8988T (cell line): ENCODE data around the gene LRP1B.

Experiments
- DNase-seq: peaks from one replicate; pipeline ENCODE4 v3.0.0; 2011

LRP1B gene

DNA sequence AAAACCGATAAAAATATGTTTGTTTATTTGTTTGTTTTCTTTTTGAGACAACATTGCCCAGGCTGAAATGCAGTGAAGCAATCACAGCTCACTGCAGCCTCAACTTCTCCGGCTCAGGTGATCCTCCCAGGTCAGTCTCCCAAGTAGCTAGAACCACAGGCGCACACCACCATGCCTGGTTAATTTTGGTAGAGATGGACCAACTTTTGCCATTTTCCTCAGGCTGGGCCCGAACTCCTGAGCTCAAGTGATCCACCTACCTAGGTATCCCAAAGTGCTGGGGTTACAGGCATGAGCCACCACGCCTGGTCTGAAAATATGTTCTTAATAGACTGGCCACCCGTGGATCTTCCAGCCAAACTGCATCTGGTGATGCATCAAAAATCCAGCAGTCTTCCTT, 1867.9 kb downstream of the LRP1B start:
- DNase-seq = no peak

DNA sequence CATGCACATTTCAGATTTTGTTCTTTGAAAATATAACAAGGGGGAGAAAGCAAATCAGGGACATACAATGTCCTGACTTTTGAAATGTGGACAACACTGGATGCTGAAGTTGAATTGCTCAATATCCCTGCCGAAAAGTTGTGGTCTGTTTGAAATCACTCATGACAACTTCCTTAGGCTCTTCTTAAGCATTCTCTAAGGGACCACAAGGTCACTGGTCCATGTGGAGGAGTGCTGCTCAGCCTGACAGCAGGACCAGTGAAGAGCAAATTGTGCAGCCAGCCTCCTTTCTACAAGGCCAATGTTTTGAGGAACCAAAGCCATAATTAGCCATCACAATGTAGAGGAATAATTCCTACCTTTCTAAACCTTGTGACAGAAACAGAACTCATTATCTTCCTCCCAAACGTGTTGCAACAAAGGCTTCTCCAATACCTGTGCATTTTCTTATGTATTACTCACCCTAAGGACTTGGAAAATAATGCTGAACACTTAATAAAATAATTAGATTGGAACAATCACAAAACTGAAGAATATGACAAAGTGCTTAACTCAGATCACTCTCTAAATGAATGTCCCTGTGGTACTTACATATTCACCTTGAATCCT, 1873.0 kb downstream of the LRP1B start:
- DNase-seq = no peak

DNA sequence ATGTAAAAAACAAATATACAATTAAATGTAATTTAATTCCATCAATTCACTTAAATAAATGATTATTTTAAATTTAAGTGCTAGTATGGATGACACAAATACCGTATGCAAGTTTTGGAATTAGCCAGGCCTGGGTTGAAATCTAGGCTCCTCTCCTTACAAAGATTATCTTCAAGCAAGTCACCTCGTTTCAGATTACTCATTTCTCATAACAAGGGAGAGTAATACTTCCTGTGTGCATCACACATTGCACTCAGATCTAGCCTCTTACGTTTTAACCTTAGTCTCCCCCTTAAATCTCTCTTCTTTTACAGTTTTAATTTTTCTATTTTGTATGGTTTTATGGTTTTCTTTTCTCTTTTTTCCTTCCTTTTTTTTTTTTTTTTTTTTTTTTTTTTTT, 1874.7 kb downstream of the LRP1B start:
- DNase-seq = no peak

DNA sequence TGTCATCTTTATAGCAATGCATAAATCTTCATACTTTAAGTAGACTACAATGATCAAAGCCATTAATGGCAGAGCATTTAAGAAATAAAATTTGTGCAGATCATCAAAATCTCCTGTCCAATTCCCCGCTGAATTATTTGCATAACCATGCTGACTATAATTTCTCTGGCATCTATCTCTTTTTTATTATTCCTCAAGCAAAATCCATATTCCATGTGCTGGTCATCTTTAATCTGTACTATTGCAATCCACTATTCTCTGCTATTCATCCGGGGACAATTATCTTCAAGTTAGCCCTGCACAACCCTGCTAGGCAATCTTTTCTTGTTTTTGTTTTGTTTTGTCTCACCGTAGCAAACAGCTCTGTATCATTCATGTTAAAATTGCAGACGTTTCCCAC, 1881.0 kb downstream of the LRP1B start:
- DNase-seq = no peak

DNA sequence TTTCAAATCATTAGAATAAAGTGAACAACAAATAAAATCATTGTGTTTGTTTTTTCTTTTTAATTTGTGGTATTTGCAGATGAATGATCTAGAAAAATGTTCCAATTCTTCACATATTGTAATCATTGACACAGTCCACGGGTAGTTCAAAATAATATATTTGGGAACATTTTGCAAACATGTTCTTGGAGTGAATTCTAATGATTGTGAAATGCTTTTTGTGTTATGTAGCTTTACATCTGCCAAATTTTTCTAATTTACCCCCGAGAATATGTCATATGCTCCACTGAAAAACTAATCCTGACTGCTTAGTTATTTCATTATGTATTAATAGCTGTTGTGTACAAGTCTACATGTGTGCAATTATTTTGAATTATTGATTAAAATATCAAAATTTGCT, 1882.2 kb downstream of the LRP1B start:
- DNase-seq = no peak

DNA sequence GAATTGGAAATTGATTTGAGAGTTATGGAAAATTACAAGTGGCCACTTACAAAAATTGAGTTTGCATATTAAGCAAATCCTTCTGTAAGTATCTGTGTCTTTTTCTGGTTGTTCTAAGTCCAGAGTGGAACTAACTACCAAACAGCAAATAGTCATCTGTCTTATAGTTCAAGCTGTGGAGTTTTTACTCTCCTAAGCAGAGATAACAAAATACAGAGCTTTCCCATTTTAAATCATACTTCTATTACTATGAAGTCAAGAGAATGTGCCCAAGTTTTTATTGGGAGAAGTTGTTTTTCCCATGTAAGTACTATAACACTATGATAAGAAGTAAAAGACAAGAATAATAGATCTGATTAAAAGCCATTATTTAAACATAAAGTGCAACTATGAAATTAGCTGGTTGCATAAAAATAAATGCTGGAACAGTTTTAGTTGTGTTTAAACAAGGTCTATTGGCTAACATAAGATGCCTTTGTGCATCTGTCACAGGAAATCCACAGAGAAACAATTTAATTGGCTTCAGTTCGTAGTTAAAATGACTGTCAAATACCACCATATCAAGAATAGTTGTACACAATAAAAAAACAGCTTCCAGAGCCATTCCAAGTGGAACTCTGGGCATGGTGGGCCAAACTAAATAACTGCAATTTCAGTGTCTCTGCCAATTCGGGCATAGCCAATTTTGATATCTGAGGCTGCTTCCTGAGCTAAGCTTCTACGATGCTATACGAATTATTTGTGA, 1883.2 kb downstream of the LRP1B start:
- no peak for DNase-seq

DNA sequence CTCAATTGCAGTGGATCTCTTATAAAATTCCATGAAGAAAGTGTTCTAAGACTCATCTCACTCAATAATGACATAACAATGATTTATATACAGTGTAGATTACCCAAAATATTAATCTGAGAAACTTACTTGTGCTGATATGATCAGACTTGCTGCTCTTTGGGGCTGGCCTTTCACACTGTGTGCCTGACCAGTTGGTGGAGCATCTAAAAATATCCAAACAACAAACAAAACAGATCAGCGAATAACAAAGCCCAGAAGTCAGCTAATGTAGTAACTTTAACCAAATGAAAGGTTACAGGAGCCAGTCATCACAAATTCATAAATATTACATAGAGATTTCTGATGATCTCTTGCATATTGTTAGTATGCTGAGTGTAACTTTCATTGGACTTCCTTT, 1883.9 kb downstream of the LRP1B start:
- no peak for DNase-seq

DNA sequence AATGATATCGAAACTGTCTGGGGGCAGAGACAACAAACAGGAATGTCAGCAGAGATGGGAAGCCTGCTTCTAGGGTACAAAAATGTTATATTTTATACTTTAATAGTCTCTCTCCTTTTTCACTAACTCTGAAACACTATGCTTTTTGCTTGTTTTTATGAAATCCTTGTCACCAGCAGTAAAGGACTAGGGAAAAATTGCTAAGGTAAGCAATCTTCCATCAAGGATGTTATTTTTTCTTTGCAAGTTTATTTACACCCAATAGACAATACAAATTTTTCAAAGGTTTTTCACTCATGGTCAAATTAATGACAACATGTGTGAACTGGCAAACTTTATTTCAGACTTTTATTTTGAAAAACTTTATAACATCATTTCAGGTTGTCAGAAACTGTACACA, 1884.8 kb downstream of the LRP1B start:
- no peak for DNase-seq

DNA sequence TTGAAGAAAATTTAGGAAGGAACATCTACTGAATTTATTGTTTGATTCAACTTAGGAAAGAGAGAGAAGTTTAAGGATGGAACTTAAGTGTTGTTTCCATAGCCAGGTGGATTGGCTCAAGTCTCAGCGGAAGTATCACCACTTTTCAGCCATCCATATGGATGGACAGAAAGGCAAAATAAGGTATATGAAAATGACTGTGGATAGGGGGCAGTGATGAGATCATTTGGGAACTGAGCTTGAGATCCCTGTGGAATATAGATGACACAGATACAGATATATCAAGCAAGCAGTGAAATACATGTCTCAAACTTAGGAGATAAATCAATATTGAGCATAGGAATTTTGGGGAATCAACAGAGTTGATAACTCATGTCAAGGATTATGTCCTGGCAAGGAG, 1887.9 kb downstream of the LRP1B start:
- no peak for DNase-seq

DNA sequence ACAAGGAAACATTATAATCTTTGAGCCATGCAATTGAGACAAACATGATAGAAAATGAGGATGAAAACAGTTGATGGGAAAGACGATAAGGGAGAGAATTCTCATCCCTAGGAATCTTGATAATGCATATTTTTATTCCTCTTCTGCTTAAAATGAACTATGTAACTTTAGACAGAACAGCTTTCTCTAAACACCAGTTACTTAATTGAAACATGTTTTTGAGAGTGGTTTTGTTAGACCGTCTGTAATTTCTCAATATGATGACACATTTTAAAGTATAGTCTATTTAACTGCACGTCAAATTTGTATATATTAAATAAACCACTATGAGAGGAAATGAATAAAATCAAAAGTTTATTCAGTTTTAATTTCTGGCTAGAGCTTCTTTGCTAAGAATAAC, 1896.7 kb downstream of the LRP1B start:
- no peak for DNase-seq

DNA sequence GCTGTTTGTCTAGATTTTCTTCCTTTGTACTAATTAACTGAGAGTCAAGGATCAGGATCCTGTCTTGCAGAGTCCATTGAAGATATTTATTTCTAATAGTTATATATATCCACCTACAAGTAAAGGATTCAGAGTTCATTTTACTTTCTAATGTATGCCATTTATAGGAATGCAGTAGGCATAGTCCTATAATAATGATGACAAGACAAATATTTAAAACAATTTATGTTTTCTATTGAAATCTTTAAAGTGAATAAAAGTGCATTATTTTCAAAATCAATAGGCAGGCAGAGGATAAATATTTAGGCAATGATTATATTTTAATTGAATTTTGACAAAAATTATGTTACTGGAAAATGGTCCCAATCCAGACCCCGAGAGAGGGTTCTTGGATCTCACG, 1919.9 kb downstream of the LRP1B start:
- DNase-seq = no peak

DNA sequence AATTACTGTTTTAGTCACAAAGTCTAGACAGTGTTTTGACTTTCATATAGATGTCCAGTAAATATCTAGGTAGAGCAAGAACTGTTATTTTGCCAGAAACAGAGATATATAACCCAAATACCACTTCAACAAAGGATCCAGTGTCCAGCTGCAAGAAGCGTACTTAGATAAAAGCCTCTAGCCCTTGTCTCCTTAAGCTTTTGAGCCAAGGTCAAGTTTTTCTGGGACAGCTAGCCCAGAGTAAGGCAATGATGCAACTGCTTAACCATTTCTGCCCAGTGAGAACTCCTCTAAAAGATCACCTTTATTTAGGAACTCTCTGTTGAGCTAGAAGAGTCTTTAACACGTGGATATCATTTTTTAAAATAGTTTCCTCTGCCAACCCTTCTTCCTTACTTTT, 1925.7 kb downstream of the LRP1B start:
- DNase-seq = no peak

DNA sequence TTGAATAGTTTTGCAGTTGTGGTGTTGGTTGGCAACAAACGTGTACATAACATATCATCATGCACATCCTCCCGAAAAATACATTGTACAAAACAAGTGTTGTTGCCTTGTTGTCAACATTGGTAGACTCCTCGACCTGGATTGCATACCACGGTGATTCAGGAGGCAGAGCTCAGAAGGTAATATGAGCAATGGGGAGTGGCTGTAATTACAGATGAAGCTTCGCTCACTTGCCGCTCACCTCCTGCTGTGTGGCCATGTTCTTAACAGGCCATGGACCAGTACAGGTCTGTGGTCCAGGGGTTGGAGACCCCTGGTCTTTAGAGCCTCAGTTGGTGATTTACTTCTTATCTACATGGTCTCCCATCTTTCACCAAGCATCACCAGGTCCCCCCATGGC, 1927.5 kb downstream of the LRP1B start:
- no peak for DNase-seq

DNA sequence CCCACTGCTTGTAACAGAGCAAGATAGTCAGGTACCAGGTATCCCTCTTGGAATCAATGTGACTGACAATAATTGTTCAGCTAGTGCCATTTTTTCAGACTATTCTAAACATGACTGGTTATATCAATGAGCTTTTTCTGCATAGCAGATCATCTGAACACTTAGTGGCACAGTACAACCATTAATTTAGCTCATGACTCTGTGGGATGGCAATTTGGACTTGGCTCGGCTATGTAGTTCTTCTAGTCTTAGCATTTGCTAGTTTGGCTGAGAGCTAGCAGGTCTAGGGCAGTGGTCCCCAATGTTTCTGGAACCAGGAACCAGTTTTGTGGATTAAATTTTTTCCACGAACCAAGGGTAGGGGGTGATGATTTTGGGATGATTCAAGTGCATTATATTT, 1929.2 kb downstream of the LRP1B start:
- no peak for DNase-seq

DNA sequence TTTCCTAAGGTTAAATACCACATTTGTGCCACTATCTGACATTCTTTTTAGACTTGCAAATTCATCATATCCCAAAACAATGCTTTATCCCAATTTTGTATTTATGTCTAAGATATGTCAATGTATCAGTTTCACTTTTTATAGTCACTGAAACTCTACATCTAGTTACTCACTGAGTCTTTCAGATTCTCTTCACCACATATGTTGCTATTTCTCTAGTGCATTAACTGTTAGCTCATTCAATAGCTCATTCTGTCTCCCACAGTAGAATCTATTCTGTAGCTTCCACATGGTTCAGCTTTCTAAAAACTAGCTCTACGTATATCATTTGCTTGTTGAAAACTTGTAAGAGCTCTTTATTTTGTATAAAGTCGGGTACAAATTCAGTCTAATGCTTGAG, 1930.1 kb downstream of the LRP1B start:
- no peak for DNase-seq

DNA sequence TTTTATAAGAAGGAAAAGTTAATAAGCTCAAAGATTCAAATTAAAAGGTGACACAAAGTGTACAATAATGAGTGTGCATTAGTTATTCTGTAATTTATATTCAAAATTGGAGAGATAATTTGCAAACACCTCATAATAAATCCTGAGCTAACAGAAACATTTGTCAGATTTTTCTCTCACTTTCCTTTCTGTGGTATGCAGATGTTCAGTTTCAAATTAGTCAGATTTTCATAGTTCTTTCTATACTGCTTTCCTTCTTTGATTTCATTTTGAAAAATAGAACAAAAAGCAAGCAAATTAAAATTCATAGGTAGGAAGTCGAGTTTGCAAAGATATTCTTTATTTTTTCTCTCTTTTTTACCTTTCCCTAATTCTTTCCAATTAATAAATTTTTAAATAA, 1930.5 kb downstream of the LRP1B start:
- no peak for DNase-seq

DNA sequence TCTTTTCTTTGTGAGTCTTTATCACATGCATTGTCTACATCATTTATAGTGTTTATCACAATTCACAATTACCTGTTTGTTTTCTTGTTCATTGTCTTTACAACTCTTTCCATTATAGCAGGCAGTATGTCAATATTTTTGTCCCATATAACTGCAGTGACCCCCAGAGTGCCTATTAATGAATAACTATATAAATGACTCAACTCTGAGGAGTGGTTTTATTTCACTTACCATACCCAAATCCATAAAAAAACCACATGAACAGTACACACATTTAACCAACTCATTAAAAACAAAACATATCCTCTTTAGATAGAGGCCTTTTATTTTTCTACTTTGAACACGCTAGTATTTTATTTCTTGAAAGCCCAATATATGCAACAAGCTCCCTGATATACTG, 1931.5 kb downstream of the LRP1B start:
- DNase-seq = no peak

DNA sequence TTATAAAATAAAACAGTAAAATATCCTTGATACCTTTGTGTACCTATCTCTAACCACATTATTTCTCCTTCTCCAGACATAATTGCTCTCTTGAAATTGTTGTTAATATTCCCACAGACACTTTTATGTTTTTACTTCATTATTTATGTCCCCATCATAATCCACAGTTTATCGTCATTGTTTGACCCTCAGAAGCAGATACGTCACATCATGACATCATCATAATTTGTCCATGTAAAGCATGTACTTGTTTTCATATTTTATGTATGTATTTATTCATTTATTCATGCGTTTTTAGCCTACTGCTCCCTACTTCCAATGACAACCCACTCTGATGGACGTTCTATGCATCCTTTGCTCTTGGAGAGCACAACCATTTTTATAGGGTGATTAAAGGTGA, 1943.7 kb downstream of the LRP1B start:
- DNase-seq = no peak

DNA sequence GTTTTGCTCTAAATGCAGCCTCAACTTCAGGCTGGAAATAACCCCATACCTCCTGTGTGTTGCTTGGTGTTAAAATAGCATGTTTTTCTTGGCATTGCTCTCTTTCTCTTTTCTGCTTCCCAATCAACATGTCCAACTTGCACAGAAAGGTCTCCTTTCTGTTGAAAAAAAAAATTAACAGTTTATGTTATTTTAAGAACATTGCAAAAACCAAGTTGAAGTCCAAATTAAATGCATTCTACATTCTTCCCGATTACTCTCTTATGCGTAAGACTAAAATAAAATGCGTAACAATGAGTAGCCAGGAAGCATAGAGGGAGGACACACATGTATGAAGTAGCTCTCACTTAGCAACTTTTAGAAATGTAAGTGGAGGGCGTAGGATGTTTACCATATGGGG, 1944.5 kb downstream of the LRP1B start:
- DNase-seq = no peak

DNA sequence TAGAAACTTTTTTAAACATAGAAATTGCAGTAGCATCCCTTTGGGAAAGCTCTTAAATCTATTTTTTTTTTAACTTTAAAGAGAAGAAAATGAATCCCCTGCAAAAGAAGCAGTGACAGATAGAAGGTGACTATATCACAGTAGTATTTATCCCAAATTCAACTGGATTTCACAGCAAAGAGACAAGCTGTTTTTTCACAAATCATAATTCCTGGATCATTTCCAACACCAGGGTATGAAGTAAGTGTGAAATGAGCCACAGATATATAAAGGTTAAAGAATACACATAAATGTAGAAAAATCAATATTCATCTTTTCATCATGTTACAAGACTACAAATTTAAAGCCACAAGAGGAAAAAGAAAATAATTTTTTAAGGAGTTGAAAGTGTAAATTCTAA, 1945.7 kb downstream of the LRP1B start:
- DNase-seq = no peak

DNA sequence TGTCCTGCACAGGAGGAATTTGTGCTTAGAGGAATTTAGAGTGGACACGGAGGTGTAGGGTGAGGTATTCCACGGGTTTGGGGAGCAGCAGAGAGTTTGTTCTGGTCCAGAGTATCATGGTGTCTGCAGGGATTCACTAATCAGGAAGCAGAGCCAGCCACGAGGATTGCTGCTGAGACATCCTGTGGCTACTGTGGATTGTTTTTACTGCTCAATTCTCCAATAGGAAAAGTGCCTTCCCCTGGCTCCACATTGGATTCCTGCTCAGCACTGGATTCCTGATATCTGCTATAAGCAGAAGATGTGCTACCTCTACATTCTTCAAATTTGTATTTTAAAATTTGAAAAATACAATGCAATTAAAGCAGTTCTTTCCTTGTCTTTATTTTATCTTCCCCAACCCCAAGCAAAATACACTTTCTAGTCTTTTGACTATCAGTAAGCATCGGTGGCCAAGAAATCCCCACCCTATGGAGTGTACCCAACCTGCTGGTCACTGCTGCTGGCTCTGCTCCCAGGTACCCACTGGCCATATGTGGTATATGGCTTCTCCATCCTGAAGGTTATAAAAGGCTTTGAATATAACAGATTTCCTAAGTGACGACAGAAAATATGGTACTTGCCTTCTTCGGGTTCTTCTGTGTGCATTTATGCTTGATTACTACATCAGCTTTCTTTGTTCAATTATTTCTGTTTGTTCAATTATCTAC, 1947.6 kb downstream of the LRP1B start:
- DNase-seq = no peak
